ENCODE results near the gene POLN. TPM values are rescaled to one million over a fixed set of nuclear protein-coding genes. Genes with fewer than 3 reads are reported as not detected.
"Not testable (repeated sequence)": the region's sequence is repeated elsewhere in the genome, so short reads cannot be mapped to it uniquely, and the experiment has no call there.

POLN gene
- total RNA-seq, 3 donors from 2014 or later (not counting 1 experiment from before 2014, with no cell fraction given): 2.6 to 6.9 (median 3.3) TPM

- no peak overlapping the region for H3K27ac Mint-ChIP-seq
- TF ChIP-seq, protein P1, sequence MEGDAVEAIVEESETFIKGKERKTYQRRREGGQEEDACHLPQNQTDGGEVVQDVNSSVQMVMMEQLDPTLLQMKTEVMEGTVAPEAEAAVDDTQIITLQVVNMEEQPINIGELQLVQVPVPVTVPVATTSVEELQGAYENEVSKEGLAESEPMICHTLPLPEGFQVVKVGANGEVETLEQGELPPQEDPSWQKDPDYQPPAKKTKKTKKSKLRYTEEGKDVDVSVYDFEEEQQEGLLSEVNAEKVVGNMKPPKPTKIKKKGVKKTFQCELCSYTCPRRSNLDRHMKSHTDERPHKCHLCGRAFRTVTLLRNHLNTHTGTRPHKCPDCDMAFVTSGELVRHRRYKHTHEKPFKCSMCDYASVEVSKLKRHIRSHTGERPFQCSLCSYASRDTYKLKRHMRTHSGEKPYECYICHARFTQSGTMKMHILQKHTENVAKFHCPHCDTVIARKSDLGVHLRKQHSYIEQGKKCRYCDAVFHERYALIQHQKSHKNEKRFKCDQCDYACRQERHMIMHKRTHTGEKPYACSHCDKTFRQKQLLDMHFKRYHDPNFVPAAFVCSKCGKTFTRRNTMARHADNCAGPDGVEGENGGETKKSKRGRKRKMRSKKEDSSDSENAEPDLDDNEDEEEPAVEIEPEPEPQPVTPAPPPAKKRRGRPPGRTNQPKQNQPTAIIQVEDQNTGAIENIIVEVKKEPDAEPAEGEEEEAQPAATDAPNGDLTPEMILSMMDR (IDR thresholded peaks at IDR 0.05): no peak
- H3K27me3 Mint-ChIP-seq (ENCODE audit: low read depth in 2 of 2): no peaks in the 10 kb centered on the region
- peaks cover 8 to 24% of the 10 kb centered on the region in 2 donors for H3K4me1 Mint-ChIP-seq
- Histone ChIP-seq H3K36me3 (ENCODE audit: control insufficient read depth, insufficient read depth, low read length) (no peaks in the 10 kb centered on the region), H3K27ac (ENCODE audit: low read length) (no peak overlapping the region), H3K4me3 (ENCODE audit: low read length) (no peak overlapping the region), H3K27me3 (ENCODE audit: control insufficient read depth, insufficient read depth, low read length) (no peaks in the 10 kb centered on the region), H3K4me1 (ENCODE audit: control insufficient read depth, insufficient read depth, low read length) (peaks cover 18% of the 10 kb centered on the region), H3K9me3 (ENCODE audit: control insufficient read depth, insufficient read depth, low read length) (no peaks in the 10 kb centered on the region)
- ATAC-seq (no peak), DNase-seq (no peak)
- no peaks in the 10 kb centered on the region for H3K36me3 Mint-ChIP-seq
- H3K4me3 Mint-ChIP-seq: no peak overlapping the region
- no peaks in the 10 kb centered on the region for H3K9me3 Mint-ChIP-seq
- 94% methylated on average over 44 of the region's 44 CpGs for WGBS (ENCODE audit: insufficient coverage)
- intact Hi-C loops (cut with micrococcal nuclease): no loop called here
These were observed 33.8 kb upstream of the POLN start for GRCh38 chr4:2275546-2276251.

DNA sequence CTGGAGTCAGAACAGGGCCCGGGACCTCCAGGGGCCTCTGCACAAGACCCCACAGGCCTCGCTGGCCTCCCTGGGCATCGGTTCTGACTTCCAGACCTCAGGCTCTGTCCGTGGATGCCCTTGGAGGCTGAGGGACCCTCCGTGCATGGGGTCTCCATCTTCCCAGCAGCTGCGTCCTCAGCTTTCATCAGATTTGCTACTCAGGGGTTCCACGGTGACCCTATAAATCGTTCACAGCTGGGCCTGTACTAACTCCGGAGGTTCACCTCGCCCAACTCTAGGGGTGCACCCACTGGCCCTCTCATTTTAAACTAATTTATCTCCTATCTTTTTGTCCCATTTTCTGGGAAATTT is 33.1 kb upstream of the POLN start:
- H3K27me3 Mint-ChIP-seq (ENCODE audit: low read depth in 2 of 2); H3K4me3 Mint-ChIP-seq; H3K36me3 ChIP-seq (ENCODE audit: control insufficient read depth, insufficient read depth, low read length); H3K9me3 Mint-ChIP-seq; H3K27ac Mint-ChIP-seq; H3K27me3 ChIP-seq (ENCODE audit: control insufficient read depth, insufficient read depth, low read length); H3K4me3 ChIP-seq (ENCODE audit: low read length); H3K36me3 Mint-ChIP-seq; H3K9me3 ChIP-seq (ENCODE audit: control insufficient read depth, insufficient read depth, low read length); DNase-seq; ATAC-seq; intact Hi-C loops (cut with micrococcal nuclease); H3K27ac ChIP-seq (ENCODE audit: low read length): not testable (repeated sequence)
- peaks cover 15% of the 10 kb centered on the region for H3K4me1 ChIP-seq (ENCODE audit: control insufficient read depth, insufficient read depth, low read length)
- WGBS (ENCODE audit: insufficient coverage): 94% methylated on average over 10 of the region's 10 CpGs
- H3K4me1 Mint-ChIP-seq: peaks cover 4 to 21% of the 10 kb centered on the region in 2 donors

DNA sequence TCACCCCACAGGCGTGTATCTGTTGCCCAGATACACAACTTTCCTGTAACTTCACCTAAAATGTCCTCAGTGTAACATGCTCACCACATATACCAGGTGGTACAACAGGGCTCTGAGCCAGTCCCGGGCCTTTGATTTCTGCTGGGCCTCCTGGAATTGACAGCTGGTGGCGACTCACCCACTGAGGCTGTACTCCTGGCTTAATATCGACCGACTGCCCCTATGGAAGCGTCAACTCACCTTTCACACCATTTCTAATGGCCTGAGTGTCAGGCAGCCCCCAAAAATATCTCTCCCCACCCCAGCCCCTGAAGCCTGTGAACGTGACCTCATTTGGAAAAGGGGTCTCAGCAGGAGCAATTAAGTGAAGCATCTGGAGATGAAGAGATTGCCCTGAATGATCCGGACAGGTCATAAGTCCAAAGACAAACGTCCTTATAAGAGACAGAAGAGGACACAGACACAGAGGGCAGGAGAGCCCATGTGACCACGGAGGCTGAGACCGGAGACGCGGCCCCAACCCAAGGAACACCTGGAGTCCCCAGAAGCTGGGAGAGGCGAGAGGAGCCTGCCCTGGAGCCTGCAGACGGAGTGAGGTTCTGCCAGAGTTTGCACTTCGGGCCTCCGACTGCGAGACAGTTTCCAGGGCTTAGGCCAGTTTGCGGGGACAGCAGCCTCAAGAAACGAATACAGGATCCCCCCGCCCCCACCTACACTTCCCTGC is 32.6 kb upstream of the POLN start:
- no peak overlapping the region for H3K27ac ChIP-seq (ENCODE audit: low read length)
- intact Hi-C loops (cut with micrococcal nuclease): no loop called here
- H3K36me3 ChIP-seq (ENCODE audit: control insufficient read depth, insufficient read depth, low read length): no peaks in the 10 kb centered on the region
- no peaks in the 10 kb centered on the region for H3K27me3 Mint-ChIP-seq (ENCODE audit: low read depth in 2 of 2)
- H3K9me3 Mint-ChIP-seq: no peaks in the 10 kb centered on the region
- H3K27me3 ChIP-seq (ENCODE audit: control insufficient read depth, insufficient read depth, low read length): no peaks in the 10 kb centered on the region
- no peak overlapping the region for H3K27ac Mint-ChIP-seq
- no peaks in the 10 kb centered on the region for H3K9me3 ChIP-seq (ENCODE audit: control insufficient read depth, insufficient read depth, low read length)
- peaks cover 15% of the 10 kb centered on the region for H3K4me1 ChIP-seq (ENCODE audit: control insufficient read depth, insufficient read depth, low read length)
- DNase-seq (no peak), ATAC-seq (no peak)
- H3K36me3 Mint-ChIP-seq: no peaks in the 10 kb centered on the region
- 91% methylated on average over 21 of the region's 21 CpGs for WGBS (ENCODE audit: insufficient coverage)
- H3K4me3 Mint-ChIP-seq: no peak overlapping the region
- TF ChIP-seq, protein P1 (IDR thresholded peaks at IDR 0.05): no peak
- peaks cover 4 to 16% of the 10 kb centered on the region in 2 donors for H3K4me1 Mint-ChIP-seq
- no peak overlapping the region for H3K4me3 ChIP-seq (ENCODE audit: low read length)

DNA sequence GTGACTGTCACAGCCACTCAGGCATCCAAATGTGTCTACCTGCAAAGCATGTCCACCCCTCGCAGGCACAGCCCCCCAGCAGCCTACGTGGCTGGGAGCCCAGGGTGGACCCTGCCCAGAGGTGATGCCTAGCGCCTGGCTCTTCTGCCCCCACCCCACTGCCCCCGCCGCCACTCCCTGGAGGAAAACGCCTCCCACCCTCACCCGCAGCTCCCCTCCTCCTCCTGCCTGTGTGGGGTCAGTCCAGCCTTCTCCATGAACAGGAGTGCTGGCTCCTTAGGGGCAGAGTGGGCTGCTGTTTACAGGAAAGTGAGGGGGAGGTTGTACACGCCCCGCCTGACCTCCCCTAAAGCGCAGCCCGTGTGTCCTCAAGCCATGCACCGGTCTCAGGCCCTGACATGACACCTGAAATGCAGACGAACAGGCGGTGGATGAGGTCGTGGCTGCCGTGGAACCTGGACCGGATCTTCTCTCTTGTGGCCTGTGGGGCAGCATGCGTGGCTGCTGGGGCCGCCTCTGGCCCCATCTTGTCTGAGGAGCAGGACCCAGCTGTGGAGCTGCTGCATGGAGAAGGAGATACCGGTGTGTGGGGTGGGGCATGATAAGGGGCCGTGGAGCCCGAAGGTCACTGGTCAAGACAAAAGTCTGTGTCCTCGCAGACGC is 31.9 kb upstream of the POLN start:
- Histone ChIP-seq H3K36me3 (ENCODE audit: control insufficient read depth, insufficient read depth, low read length) (no peaks in the 10 kb centered on the region), H3K9me3 (ENCODE audit: control insufficient read depth, insufficient read depth, low read length) (no peaks in the 10 kb centered on the region), H3K4me3 (ENCODE audit: low read length) (no peak overlapping the region), H3K27ac (ENCODE audit: low read length) (no peak overlapping the region), H3K4me1 (ENCODE audit: control insufficient read depth, insufficient read depth, low read length) (peaks cover 15% of the 10 kb centered on the region), H3K27me3 (ENCODE audit: control insufficient read depth, insufficient read depth, low read length) (no peaks in the 10 kb centered on the region)
- no peak for ATAC-seq
- DNase-seq: no peak
- H3K9me3 Mint-ChIP-seq: no peaks in the 10 kb centered on the region
- peaks cover 4 to 15% of the 10 kb centered on the region in 2 donors for H3K4me1 Mint-ChIP-seq
- no peak overlapping the region for H3K27ac Mint-ChIP-seq
- intact Hi-C loops (cut with micrococcal nuclease): no loop called here
- whole genome bisulfite sequencing (ENCODE audit: insufficient coverage): 89% methylated on average over 22 of the region's 24 CpGs
- H3K4me3 Mint-ChIP-seq: no peak overlapping the region
- H3K27me3 Mint-ChIP-seq (ENCODE audit: low read depth in 2 of 2): no peaks in the 10 kb centered on the region
- H3K36me3 Mint-ChIP-seq: no peaks in the 10 kb centered on the region
- TF ChIP-seq, protein P1 (IDR thresholded peaks at IDR 0.05): no peak

Data from natural killer cell (primary cell).